ENCODE data around the gene HS6ST2.

The HS6ST2 gene

GRCh38 chrX:132842460-132843238 is 115.8 kb downstream of the HS6ST2 start:
- DNase-seq, result no peak

GRCh38 chrX:132837967-132838366 is 120.5 kb downstream of the HS6ST2 start:
- DNase-seq, result no peak

GRCh38 chrX:132837126-132837525 is 121.3 kb downstream of the HS6ST2 start:
- no peak for DNase-seq

- DNase-seq, result no peak
These were observed 122.0 kb downstream of the HS6ST2 start for GRCh38 chrX:132836471-132836870.

GRCh38 chrX:132834741-132835140 is 123.7 kb downstream of the HS6ST2 start:
- DNase-seq, result no peak

GRCh38 chrX:132834109-132834508 is 124.3 kb downstream of the HS6ST2 start:
- DNase-seq, result no peak

- DNase-seq, result no peak
These were observed 125.1 kb downstream of the HS6ST2 start for GRCh38 chrX:132833373-132833772.

GRCh38 chrX:132831336-132831973 is 127.0 kb downstream of the HS6ST2 start:
- DNase-seq, result no peak

- DNase-seq, result no peak
These were observed 135.8 kb downstream of the HS6ST2 start for GRCh38 chrX:132822634-132823012.

GRCh38 chrX:132821974-132822633 is 136.3 kb downstream of the HS6ST2 start:
- no peak for DNase-seq

GRCh38 chrX:132820675-132821074 is 137.8 kb downstream of the HS6ST2 start:
- DNase-seq, result no peak

GRCh38 chrX:132819711-132820264 is 138.6 kb downstream of the HS6ST2 start:
- no peak for DNase-seq

- no peak for DNase-seq
These were observed 139.8 kb downstream of the HS6ST2 start for GRCh38 chrX:132818638-132819037.

GRCh38 chrX:132815643-132816042 is 142.8 kb downstream of the HS6ST2 start:
- no peak for DNase-seq

- no peak for DNase-seq
These were observed 147.3 kb downstream of the HS6ST2 start for GRCh38 chrX:132810964-132811712.

- no peak for DNase-seq
These were observed 147.9 kb downstream of the HS6ST2 start for GRCh38 chrX:132810488-132810887.

GRCh38 chrX:132809581-132809980 is 148.8 kb downstream of the HS6ST2 start:
- no peak for DNase-seq

GRCh38 chrX:132807411-132808030 is 150.9 kb downstream of the HS6ST2 start:
- DNase-seq, result no peak

- DNase-seq, result no peak
These were observed 156.4 kb downstream of the HS6ST2 start for GRCh38 chrX:132802033-132802432.

GRCh38 chrX:132795181-132795580 is 163.2 kb downstream of the HS6ST2 start:
- DNase-seq, result no peak

GRCh38 chrX:132791714-132792113 is 166.7 kb downstream of the HS6ST2 start:
- DNase-seq, result no peak

- no peak for DNase-seq
These were observed 168.1 kb downstream of the HS6ST2 start for GRCh38 chrX:132790329-132790728.

- DNase-seq, result no peak
These were observed 172.2 kb downstream of the HS6ST2 start for GRCh38 chrX:132786217-132786616.

Measured in NCI-H1048 (cell line).